ENCODE measurements around the gene MYBPC2.

Gene MYBPC2

DNA sequence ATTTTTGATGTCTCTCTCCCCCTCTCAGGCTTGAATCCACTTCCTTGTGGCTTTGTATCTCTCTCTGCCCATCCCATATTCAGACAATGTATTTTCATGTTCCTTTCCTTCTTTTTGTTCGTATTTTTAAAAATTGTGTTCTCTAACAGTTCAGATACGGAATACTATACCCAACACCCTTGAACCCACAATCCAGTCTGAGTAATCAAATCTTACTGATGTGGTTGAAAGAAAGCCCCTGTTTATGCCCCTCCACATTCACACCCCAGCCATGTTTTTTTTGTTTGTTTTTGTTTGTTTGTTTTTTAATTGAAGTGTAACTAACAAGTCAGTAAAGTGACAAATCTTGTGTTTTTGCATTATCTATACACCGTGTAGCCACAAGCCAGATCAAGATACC lies 12.6 kb upstream of the MYBPC2 start:
- no peak for ATAC-seq
- TF ChIP-seq PPARA (CRISPR knock-in tag; IDR thresholded peaks at IDR 0.05; ENCODE audit: borderline replicate concordance) (no peak), ISL1 (CRISPR knock-in tag; IDR thresholded peaks at IDR 0.05) (no peak), ARNTL (CRISPR knock-in tag; IDR thresholded peaks at IDR 0.05; ENCODE audit: borderline replicate concordance, low read depth) (no peak), GLIS3 (CRISPR knock-in tag; IDR thresholded peaks at IDR 0.05) (no peak), ZNF565 (CRISPR knock-in tag; conservative IDR thresholded peaks at IDR 0.05; ENCODE audit: low read depth) (no peak), ZNF8 (CRISPR knock-in tag; IDR thresholded peaks at IDR 0.05) (no peak), TOX (CRISPR knock-in tag; IDR thresholded peaks at IDR 0.05; ENCODE audit: borderline replicate concordance) (no peak), TCF4 (CRISPR knock-in tag; IDR thresholded peaks at IDR 0.05; ENCODE audit: borderline replicate concordance) (no peak), ZFP30 (CRISPR knock-in tag; IDR thresholded peaks at IDR 0.05) (no peak), SNAI2 (CRISPR knock-in tag; IDR thresholded peaks at IDR 0.05) (no peak), ZC3H10 (CRISPR knock-in tag; IDR thresholded peaks at IDR 0.05) (no peak), CSDC2 (CRISPR knock-in tag; IDR thresholded peaks at IDR 0.05) (no peak), BACH2 (CRISPR knock-in tag; IDR thresholded peaks at IDR 0.05; ENCODE audit: borderline replicate concordance) (no peak), ZNF70 (CRISPR knock-in tag; IDR thresholded peaks at IDR 0.05) (no peak), ESRRG (CRISPR knock-in tag; IDR thresholded peaks at IDR 0.05) (no peak), RARB (CRISPR knock-in tag; IDR thresholded peaks at IDR 0.05) (no peak)
- TF ChIP-seq, protein P1, sequence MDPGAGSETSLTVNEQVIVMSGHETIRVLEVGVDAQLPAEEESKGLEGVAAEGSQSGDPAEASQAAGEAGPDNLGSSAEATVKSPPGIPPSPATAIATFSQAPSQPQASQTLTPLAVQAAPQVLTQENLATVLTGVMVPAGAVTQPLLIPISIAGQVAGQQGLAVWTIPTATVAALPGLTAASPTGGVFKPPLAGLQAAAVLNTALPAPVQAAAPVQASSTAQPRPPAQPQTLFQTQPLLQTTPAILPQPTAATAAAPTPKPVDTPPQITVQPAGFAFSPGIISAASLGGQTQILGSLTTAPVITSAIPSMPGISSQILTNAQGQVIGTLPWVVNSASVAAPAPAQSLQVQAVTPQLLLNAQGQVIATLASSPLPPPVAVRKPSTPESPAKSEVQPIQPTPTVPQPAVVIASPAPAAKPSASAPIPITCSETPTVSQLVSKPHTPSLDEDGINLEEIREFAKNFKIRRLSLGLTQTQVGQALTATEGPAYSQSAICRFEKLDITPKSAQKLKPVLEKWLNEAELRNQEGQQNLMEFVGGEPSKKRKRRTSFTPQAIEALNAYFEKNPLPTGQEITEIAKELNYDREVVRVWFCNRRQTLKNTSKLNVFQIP (CRISPR knock-in tag; IDR thresholded peaks at IDR 0.05; ENCODE audit: borderline replicate concordance, low read depth): no peak
- TF ChIP-seq, protein P2, sequence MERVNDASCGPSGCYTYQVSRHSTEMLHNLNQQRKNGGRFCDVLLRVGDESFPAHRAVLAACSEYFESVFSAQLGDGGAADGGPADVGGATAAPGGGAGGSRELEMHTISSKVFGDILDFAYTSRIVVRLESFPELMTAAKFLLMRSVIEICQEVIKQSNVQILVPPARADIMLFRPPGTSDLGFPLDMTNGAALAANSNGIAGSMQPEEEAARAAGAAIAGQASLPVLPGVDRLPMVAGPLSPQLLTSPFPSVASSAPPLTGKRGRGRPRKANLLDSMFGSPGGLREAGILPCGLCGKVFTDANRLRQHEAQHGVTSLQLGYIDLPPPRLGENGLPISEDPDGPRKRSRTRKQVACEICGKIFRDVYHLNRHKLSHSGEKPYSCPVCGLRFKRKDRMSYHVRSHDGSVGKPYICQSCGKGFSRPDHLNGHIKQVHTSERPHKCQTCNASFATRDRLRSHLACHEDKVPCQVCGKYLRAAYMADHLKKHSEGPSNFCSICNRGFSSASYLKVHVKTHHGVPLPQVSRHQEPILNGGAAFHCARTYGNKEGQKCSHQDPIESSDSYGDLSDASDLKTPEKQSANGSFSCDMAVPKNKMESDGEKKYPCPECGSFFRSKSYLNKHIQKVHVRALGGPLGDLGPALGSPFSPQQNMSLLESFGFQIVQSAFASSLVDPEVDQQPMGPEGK (CRISPR knock-in tag; IDR thresholded peaks at IDR 0.05; ENCODE audit: borderline replicate concordance): no peak
- TF ChIP-seq, protein P3, sequence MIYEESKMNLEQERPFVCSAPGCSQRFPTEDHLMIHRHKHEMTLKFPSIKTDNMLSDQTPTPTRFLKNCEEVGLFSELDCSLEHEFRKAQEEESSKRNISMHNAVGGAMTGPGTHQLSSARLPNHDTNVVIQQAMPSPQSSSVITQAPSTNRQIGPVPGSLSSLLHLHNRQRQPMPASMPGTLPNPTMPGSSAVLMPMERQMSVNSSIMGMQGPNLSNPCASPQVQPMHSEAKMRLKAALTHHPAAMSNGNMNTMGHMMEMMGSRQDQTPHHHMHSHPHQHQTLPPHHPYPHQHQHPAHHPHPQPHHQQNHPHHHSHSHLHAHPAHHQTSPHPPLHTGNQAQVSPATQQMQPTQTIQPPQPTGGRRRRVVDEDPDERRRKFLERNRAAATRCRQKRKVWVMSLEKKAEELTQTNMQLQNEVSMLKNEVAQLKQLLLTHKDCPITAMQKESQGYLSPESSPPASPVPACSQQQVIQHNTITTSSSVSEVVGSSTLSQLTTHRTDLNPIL (CRISPR knock-in tag; IDR thresholded peaks at IDR 0.05; ENCODE audit: low read depth): no peak

DNA sequence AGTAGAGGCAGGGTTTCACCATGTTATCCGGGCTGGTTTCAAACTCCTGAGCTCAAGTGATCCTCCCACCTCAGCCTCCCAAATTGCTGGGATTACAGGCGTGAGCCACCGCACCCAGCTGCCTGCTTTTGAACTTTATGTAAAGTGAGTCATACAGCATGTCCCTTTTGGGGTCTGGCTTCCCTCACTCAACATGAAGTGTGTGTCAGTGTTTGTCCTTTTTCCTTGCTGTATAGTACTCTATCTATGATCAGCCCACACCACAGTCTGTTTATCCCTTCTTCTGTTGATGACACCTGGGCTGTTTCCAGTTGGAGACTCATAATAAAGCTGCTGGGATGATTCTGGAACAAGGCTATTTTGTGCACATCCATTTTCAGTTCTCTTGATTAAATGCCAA lies 11.9 kb upstream of the MYBPC2 start:
- TF ChIP-seq, protein P4, sequence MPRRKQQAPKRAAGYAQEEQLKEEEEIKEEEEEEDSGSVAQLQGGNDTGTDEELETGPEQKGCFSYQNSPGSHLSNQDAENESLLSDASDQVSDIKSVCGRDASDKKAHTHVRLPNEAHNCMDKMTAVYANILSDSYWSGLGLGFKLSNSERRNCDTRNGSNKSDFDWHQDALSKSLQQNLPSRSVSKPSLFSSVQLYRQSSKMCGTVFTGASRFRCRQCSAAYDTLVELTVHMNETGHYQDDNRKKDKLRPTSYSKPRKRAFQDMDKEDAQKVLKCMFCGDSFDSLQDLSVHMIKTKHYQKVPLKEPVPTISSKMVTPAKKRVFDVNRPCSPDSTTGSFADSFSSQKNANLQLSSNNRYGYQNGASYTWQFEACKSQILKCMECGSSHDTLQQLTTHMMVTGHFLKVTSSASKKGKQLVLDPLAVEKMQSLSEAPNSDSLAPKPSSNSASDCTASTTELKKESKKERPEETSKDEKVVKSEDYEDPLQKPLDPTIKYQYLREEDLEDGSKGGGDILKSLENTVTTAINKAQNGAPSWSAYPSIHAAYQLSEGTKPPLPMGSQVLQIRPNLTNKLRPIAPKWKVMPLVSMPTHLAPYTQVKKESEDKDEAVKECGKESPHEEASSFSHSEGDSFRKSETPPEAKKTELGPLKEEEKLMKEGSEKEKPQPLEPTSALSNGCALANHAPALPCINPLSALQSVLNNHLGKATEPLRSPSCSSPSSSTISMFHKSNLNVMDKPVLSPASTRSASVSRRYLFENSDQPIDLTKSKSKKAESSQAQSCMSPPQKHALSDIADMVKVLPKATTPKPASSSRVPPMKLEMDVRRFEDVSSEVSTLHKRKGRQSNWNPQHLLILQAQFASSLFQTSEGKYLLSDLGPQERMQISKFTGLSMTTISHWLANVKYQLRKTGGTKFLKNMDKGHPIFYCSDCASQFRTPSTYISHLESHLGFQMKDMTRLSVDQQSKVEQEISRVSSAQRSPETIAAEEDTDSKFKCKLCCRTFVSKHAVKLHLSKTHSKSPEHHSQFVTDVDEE (CRISPR knock-in tag; IDR thresholded peaks at IDR 0.05): no peak
- TF ChIP-seq GLIS3 (CRISPR knock-in tag; IDR thresholded peaks at IDR 0.05) (no peak), RARB (CRISPR knock-in tag; IDR thresholded peaks at IDR 0.05) (no peak), CSDC2 (CRISPR knock-in tag; IDR thresholded peaks at IDR 0.05) (no peak), ESRRG (CRISPR knock-in tag; IDR thresholded peaks at IDR 0.05) (no peak)
- TF ChIP-seq, protein P5, sequence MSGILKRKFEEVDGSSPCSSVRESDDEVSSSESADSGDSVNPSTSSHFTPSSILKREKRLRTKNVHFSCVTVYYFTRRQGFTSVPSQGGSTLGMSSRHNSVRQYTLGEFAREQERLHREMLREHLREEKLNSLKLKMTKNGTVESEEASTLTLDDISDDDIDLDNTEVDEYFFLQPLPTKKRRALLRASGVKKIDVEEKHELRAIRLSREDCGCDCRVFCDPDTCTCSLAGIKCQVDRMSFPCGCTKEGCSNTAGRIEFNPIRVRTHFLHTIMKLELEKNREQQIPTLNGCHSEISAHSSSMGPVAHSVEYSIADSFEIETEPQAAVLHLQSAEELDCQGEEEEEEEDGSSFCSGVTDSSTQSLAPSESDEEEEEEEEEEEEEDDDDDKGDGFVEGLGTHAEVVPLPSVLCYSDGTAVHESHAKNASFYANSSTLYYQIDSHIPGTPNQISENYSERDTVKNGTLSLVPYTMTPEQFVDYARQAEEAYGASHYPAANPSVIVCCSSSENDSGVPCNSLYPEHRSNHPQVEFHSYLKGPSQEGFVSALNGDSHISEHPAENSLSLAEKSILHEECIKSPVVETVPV (CRISPR knock-in tag; IDR thresholded peaks at IDR 0.05): no peak
- no peak for ATAC-seq

Data from SK-N-SH treated with all-trans-retinoic acid at 6 μM for 48 hours (cell line).